AG09309 (cell line): ENCODE measurements around the gene NAA20.

Experiments
- DNase-seq: peaks from one replicate; pipeline ENCODE4 v3.0.0-alpha.2; 2010; ENCODE audit warnings: low read depth
- H3K4me3 ChIP-seq: 2 replicates; pipeline ENCODE4 v1.5.1; 2011; ENCODE audit warnings: mild to moderate bottlenecking, low read depth, low read length, moderate library complexity; ENCODE audit not compliant: control insufficient read depth
- CTCF ChIP-seq: IDR thresholded peaks from 2 replicates; pipeline ENCODE4 v1.5.1; 2011; ENCODE audit warnings: mild to moderate bottlenecking, low read depth, low read length, inconsistent platforms; ENCODE audit not compliant: insufficient read depth, control insufficient read depth; ENCODE audit errors: missing control alignments

NAA20 gene

DNA sequence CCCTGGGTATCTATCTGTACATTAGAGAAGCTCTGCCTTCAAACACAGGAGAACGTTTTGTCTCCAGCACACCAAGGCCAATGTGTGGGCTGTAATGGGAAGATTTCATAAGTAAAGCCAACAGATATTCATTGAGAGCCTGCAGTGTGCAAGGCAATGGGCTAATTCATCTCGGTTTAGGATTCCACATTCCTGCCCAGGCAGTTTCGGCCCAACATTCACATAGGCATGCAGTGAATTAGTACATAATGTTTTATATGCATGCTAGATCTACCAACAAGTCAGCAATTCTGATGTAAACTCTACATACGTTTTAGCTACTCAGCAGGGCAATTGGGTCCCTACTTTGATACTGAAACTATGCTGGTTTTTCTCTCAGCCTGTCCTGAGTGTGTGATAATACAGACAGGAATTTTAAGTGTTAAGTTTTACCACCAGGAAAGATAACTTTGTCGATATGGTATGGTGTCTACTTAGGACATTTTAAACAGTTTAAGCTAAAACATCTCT lies 46.9 kb upstream of the NAA20 start:
- no peak for DNase-seq
- H3K4me3 ChIP-seq, result no peak overlapping the region
- TF ChIP-seq CTCF, result no peak

DNA sequence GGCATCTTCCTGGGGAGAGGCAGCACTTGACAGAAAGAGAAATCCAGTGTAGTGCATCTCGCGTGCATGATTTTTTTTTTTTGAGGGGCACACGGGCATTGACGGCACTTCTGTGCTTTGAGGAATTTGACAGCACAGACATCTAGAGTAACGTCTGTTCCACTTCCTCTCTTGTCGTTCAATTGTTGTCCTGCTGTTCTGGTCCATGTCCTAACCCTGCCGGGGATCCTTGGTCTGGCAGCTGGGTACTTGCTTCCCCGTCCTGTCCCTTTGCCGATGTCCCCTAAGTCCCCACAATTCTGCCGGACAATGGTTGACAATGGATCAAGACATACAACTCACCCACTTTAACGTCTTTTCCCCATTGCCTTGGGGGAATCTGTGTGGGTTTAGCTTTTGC lies 46.0 kb upstream of the NAA20 start:
- no peak overlapping the region for H3K4me3 ChIP-seq
- no peak for DNase-seq

GRCh38 chr20:19973961-19974629 lies 43.1 kb upstream of the NAA20 start:
- H3K4me3 ChIP-seq, result peak overlapping the region; percentile 78
- no peak for TF ChIP-seq CTCF
- no peak for DNase-seq

More for the DNA sequence above, 46.0 kb upstream of the NAA20 start:
- TF ChIP-seq CTCF, result no peak

- DNase-seq, result peak; percentile 96
- H3K4me3 ChIP-seq, result peak overlapping the region; percentile 78
Observed at GRCh38 chr20:19974630-19975435, 42.3 kb upstream of the NAA20 start.

GRCh38 chr20:19975436-19975799 lies 41.7 kb upstream of the NAA20 start:
- DNase-seq, result no peak
- no peak for TF ChIP-seq CTCF
- H3K4me3 ChIP-seq, result peak overlapping the region; percentile 78

More at GRCh38 chr20:19974630-19975435, 42.3 kb upstream of the NAA20 start:
- no peak for TF ChIP-seq CTCF

DNA sequence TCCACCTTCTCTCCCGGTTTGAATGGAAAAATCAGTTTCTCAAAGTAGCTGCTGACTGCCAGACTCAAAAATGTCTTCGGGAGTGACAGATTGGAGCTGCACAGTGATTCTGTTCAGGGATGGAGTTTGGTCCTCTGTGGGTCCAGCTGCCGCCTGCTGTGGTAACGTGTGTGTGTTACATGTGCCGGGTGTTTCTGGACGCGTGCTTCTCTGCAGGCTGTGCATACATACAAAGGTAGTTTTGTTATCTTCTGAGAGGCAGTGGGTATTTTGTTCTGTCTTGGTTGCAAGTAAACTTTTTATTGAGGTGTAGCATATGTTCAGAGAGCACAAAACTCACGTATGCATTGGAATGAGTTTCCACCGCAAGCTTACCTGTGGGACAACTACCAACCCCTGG lies 41.3 kb upstream of the NAA20 start:
- no peak for DNase-seq
- TF ChIP-seq CTCF, result no peak
- peak overlapping the region; percentile 78 for H3K4me3 ChIP-seq
